ENCODE measurements around the gene FAM171A1.
"Not testable (repeated sequence)": the region's sequence is repeated elsewhere in the genome, so short reads cannot be mapped to it uniquely, and the experiment has no call there.

FAM171A1 gene

GRCh38 chr10:15351099-15351820 lies 19.8 kb downstream of the FAM171A1 start:
- Histone ChIP-seq H3K4me1 (ENCODE audit: control insufficient read depth, insufficient read depth, low read length) (peaks cover 41% of the 10 kb centered on the region), H3K4me3 (ENCODE audit: low read length) (no peak overlapping the region), H3K9ac (ENCODE audit: low read length) (no peak overlapping the region), H3K36me3 (ENCODE audit: control insufficient read depth, insufficient read depth, low read length) (no peaks in the 10 kb centered on the region), H3K9me3 (ENCODE audit: control insufficient read depth, low read length) (no peaks in the 10 kb centered on the region), H3K27me3 (ENCODE audit: control insufficient read depth, insufficient read depth, low read length) (no peaks in the 10 kb centered on the region)

- Histone ChIP-seq H3K9ac (ENCODE audit: low read length) (peak overlapping the region; percentile 27), H3K4me1 (ENCODE audit: control insufficient read depth, insufficient read depth, low read length) (peaks cover 47% of the 10 kb centered on the region), H3K4me3 (ENCODE audit: low read length) (peak overlapping the region; percentile 23)
Measured at GRCh38 chr10:15349112-15349511, 22.0 kb downstream of the FAM171A1 start.

DNA sequence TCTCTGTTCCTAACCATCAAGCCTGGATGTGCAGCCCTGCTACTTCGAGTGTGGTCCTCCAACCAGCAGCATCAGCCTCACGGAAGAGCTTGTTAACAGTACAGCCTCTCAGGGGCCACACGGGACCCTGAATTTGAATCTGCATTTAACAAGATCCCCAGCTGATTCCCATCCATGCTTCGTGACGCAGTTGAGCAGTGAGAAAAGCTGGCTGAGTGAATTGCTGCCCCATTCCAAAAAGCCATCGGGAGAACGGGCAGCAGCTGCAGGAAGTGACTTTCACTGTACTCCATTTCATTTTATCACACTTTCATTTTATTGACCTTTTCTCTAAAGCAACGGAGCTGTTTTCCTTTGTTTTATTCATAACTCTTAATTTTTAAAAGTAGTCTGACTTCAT lies 22.5 kb downstream of the FAM171A1 start:
- peak overlapping the region; percentile 23 for H3K4me3 ChIP-seq (ENCODE audit: low read length)
- H3K9me3 ChIP-seq (ENCODE audit: control insufficient read depth, low read length): no peaks in the 10 kb centered on the region
- H3K36me3 ChIP-seq (ENCODE audit: control insufficient read depth, insufficient read depth, low read length): no peaks in the 10 kb centered on the region
- H3K9ac ChIP-seq (ENCODE audit: low read length): peak overlapping the region; percentile 27
- no peaks in the 10 kb centered on the region for H3K27me3 ChIP-seq (ENCODE audit: control insufficient read depth, insufficient read depth, low read length)
- H3K4me1 ChIP-seq (ENCODE audit: control insufficient read depth, insufficient read depth, low read length): peaks cover 41% of the 10 kb centered on the region

More at GRCh38 chr10:15349112-15349511, 22.0 kb downstream of the FAM171A1 start:
- Histone ChIP-seq H3K9me3 (ENCODE audit: control insufficient read depth, low read length) (no peaks in the 10 kb centered on the region), H3K27me3 (ENCODE audit: control insufficient read depth, insufficient read depth, low read length) (no peaks in the 10 kb centered on the region), H3K36me3 (ENCODE audit: control insufficient read depth, insufficient read depth, low read length) (no peaks in the 10 kb centered on the region)

GRCh38 chr10:15347150-15347549 lies 23.9 kb downstream of the FAM171A1 start:
- Histone ChIP-seq H3K9ac (ENCODE audit: low read length) (no peak overlapping the region), H3K27me3 (ENCODE audit: control insufficient read depth, insufficient read depth, low read length) (no peaks in the 10 kb centered on the region), H3K36me3 (ENCODE audit: control insufficient read depth, insufficient read depth, low read length) (no peaks in the 10 kb centered on the region), H3K4me3 (ENCODE audit: low read length) (no peak overlapping the region), H3K9me3 (ENCODE audit: control insufficient read depth, low read length) (no peaks in the 10 kb centered on the region), H3K4me1 (ENCODE audit: control insufficient read depth, insufficient read depth, low read length) (peaks cover 30% of the 10 kb centered on the region)

DNA sequence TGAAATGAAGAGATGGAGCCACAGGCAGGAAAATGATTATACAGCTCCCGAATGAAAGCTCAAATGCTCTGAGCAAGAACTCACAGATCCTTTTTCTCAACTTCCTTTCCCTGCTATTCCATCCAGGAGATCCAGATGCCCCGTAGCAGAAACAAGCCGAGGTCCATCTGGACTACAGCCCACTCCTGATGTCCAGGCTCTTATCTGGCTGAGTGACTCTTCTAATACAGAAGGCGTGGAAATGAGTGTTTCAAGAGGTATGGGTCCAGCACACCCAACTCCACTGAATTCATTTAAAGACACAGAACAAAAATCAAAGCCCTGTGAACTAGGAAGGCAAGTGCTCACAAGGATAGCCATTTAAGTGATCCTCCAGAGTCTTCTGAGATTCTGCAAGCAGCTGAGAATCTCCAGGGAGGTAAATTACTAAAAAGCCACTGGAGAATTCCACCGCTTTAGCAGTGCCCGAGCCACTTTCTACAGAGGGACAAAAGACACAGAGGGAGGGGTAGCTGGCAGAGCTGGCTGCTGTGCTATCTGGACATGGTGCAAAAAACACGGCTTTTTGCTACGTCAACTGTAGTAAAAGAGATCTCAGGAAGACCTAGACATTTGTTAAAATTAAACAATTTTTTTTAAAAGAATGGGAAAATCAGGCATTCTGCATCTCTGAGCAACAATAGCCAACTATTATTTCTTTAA lies 24.5 kb downstream of the FAM171A1 start:
- Histone ChIP-seq H3K9ac (ENCODE audit: low read length) (no peak overlapping the region), H3K36me3 (ENCODE audit: control insufficient read depth, insufficient read depth, low read length) (no peaks in the 10 kb centered on the region), H3K4me3 (ENCODE audit: low read length) (no peak overlapping the region), H3K9me3 (ENCODE audit: control insufficient read depth, low read length) (no peaks in the 10 kb centered on the region), H3K4me1 (ENCODE audit: control insufficient read depth, insufficient read depth, low read length) (peaks cover 35% of the 10 kb centered on the region), H3K27me3 (ENCODE audit: control insufficient read depth, insufficient read depth, low read length) (no peaks in the 10 kb centered on the region)

- Histone ChIP-seq H3K9me3 (ENCODE audit: control insufficient read depth, low read length) (no peaks in the 10 kb centered on the region), H3K9ac (ENCODE audit: low read length) (no peak overlapping the region), H3K4me3 (ENCODE audit: low read length) (no peak overlapping the region), H3K36me3 (ENCODE audit: control insufficient read depth, insufficient read depth, low read length) (no peaks in the 10 kb centered on the region), H3K27me3 (ENCODE audit: control insufficient read depth, insufficient read depth, low read length) (no peaks in the 10 kb centered on the region), H3K4me1 (ENCODE audit: control insufficient read depth, insufficient read depth, low read length) (peaks cover 34% of the 10 kb centered on the region)
Measured at GRCh38 chr10:15345450-15345849, 25.6 kb downstream of the FAM171A1 start.

DNA sequence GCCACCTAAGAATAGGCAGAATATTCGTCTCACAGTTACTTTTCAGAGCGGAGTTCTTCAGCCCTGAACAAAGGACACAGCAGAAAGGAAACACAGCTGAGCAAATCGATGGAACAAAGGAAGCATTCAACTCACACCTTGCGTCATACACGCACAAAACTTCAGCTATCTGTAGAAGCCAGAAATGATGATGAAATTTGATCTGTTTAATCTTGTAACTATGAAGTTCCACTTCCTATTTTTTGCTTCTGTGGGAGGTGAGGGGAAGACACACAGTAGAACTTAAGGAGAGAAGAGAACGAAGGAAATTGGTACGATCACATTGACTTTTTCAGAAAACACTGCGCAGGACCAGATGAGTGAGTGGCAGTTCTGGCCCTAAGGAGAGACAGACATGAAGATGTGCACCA lies 26.2 kb downstream of the FAM171A1 start:
- H3K9ac ChIP-seq (ENCODE audit: low read length): no peak overlapping the region

DNA sequence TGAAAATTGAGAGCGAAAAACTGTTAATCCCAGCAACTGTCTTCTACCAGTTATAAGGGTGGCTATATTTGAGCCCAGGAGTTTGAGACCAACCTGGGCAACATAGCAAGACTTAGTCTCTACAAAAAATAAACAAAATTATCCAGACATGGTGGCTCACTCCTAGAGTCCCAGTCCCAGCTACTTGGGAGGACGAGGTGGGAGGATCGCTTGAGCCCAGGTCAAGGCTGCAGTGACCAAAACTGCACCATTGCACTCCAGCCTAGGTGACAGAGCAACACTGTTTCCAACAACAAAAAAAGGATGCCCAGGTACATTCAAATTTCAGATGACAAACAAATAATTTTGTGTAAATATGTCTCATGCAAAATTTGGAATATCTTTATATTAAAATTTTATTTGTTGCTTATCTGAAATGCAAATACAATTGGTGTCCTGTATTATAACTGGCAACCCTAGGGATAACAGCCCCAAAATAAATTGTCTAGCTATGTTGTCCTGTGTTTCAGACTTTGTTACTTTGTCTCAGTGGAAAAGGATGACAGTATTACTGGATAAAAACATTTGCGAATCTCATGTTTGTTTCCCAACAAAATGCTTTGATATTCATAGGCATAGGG lies 26.7 kb downstream of the FAM171A1 start:
- Histone ChIP-seq H3K4me3 (ENCODE audit: low read length) (no peak overlapping the region), H3K9ac (ENCODE audit: low read length) (no peak overlapping the region), H3K4me1 (ENCODE audit: control insufficient read depth, insufficient read depth, low read length) (peaks cover 30% of the 10 kb centered on the region), H3K9me3 (ENCODE audit: control insufficient read depth, low read length) (no peaks in the 10 kb centered on the region), H3K36me3 (ENCODE audit: control insufficient read depth, insufficient read depth, low read length) (no peaks in the 10 kb centered on the region), H3K27me3 (ENCODE audit: control insufficient read depth, insufficient read depth, low read length) (no peaks in the 10 kb centered on the region)

More for the DNA sequence above, 26.2 kb downstream of the FAM171A1 start:
- Histone ChIP-seq H3K4me1 (ENCODE audit: control insufficient read depth, insufficient read depth, low read length) (peaks cover 34% of the 10 kb centered on the region), H3K27me3 (ENCODE audit: control insufficient read depth, insufficient read depth, low read length) (no peaks in the 10 kb centered on the region), H3K9me3 (ENCODE audit: control insufficient read depth, low read length) (no peaks in the 10 kb centered on the region), H3K4me3 (ENCODE audit: low read length) (no peak overlapping the region), H3K36me3 (ENCODE audit: control insufficient read depth, insufficient read depth, low read length) (no peaks in the 10 kb centered on the region)

DNA sequence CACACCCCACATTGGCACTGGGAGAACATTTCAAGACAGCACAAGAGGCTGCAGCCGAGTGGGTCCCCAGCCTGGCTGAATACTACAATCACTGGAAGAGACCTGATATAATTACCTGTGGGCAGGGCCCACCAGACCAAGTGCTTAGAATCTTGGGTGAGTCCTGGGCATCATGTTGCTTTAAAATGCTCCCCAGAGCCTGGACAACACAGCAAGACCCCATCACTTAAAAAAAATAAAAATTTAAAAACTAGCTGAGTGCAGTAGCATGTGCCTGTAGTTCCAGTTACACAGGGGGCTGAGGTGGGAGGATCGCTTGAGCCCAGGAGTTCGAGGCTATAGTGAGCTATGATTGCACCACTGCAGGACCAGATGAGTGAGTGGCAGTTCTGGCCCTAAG lies 28.1 kb downstream of the FAM171A1 start:
- Histone ChIP-seq H3K9ac (ENCODE audit: low read length) (no peak overlapping the region), H3K4me1 (ENCODE audit: control insufficient read depth, insufficient read depth, low read length) (peaks cover 25% of the 10 kb centered on the region)

GRCh38 chr10:15341502-15342128 lies 29.5 kb downstream of the FAM171A1 start:
- no peaks in the 10 kb centered on the region for H3K27me3 ChIP-seq (ENCODE audit: control insufficient read depth, insufficient read depth, low read length)
- no peaks in the 10 kb centered on the region for H3K36me3 ChIP-seq (ENCODE audit: control insufficient read depth, insufficient read depth, low read length)
- H3K9ac ChIP-seq (ENCODE audit: low read length): no peak overlapping the region
- no peak overlapping the region for H3K4me3 ChIP-seq (ENCODE audit: low read length)
- no peaks in the 10 kb centered on the region for H3K9me3 ChIP-seq (ENCODE audit: control insufficient read depth, low read length)
- peaks cover 23% of the 10 kb centered on the region for H3K4me1 ChIP-seq (ENCODE audit: control insufficient read depth, insufficient read depth, low read length)

More for the DNA sequence above, 28.1 kb downstream of the FAM171A1 start:
- no peaks in the 10 kb centered on the region for H3K27me3 ChIP-seq (ENCODE audit: control insufficient read depth, insufficient read depth, low read length)
- no peaks in the 10 kb centered on the region for H3K36me3 ChIP-seq (ENCODE audit: control insufficient read depth, insufficient read depth, low read length)
- H3K4me3 ChIP-seq (ENCODE audit: low read length): no peak overlapping the region
- H3K9me3 ChIP-seq (ENCODE audit: control insufficient read depth, low read length): no peaks in the 10 kb centered on the region

DNA sequence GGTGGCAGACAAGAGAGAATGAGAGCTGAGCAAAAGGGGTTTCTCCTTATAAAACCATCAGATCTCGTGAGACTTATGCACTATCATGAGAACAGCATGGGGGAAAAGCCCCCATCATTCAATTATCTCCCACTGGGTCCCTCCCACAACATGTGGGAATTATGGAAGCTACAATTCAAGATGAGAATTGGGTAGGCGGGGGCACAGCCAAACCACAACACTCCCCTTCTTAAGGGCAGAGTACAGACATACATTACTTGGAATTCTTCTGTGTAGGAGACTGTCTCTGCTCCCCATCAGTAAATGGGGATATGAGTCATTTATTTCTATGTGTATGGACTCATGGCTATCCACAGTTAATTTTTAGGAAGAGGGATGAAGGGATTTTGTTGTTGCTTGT lies 31.2 kb downstream of the FAM171A1 start:
- H3K4me3 ChIP-seq (ENCODE audit: low read length): no peak overlapping the region
- H3K9me3 ChIP-seq (ENCODE audit: control insufficient read depth, low read length): no peaks in the 10 kb centered on the region
- H3K27me3 ChIP-seq (ENCODE audit: control insufficient read depth, insufficient read depth, low read length): no peaks in the 10 kb centered on the region
- H3K36me3 ChIP-seq (ENCODE audit: control insufficient read depth, insufficient read depth, low read length): no peaks in the 10 kb centered on the region
- no peak overlapping the region for H3K9ac ChIP-seq (ENCODE audit: low read length)
- peaks cover 25% of the 10 kb centered on the region for H3K4me1 ChIP-seq (ENCODE audit: control insufficient read depth, insufficient read depth, low read length)

DNA sequence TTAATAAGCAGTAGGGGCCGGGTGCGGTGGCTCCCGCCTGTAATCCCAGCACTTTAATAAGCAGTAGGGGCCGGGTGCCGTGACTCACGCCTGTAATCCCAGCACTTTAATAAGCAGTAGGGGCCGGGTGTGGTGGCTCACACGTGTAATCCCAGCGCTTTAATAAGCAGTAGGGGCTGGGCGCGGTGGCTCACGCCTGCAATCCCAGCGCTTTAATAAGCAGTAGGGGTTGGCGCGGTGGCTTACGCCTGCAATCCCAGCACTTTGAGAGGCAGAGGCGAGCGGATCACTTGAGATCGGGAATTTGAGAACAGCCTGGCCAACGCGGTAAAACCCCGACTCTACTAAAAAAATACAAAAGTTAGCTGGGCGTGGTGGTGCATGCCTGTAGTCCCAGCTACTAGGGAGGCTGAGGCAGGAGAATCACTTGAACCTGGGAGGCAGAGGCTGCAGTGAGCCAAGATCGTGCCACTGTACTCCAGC lies 33.6 kb downstream of the FAM171A1 start:
- H3K4me1 ChIP-seq (ENCODE audit: control insufficient read depth, insufficient read depth, low read length): peaks cover 33% of the 10 kb centered on the region
- H3K9me3 ChIP-seq (ENCODE audit: control insufficient read depth, low read length); H3K9ac ChIP-seq (ENCODE audit: low read length); H3K4me3 ChIP-seq (ENCODE audit: low read length); H3K36me3 ChIP-seq (ENCODE audit: control insufficient read depth, insufficient read depth, low read length); H3K27me3 ChIP-seq (ENCODE audit: control insufficient read depth, insufficient read depth, low read length): not testable (repeated sequence)

All from mucosa of stomach (tissue), 1 donor.